RPMI8226 (cell line): Measurements from ENCODE around the gene DCC.

Experiments used
- DNase-seq: peaks from one replicate; pipeline ENCODE4 v3.0.0-alpha.2; 2015

DCC gene

GRCh38 chr18:52610451-52611115 lies 270.6 kb downstream of the DCC start:
- DNase-seq = no peak

GRCh38 chr18:52612406-52612805 lies 272.4 kb downstream of the DCC start:
- DNase-seq = no peak

- DNase-seq = no peak
Measured at GRCh38 chr18:52615321-52615720, 275.3 kb downstream of the DCC start.

- no peak for DNase-seq
Measured at GRCh38 chr18:52615943-52616342, 275.9 kb downstream of the DCC start.

- DNase-seq = no peak
Measured at GRCh38 chr18:52617931-52618330, 277.9 kb downstream of the DCC start.

GRCh38 chr18:52620926-52621439 lies 281.0 kb downstream of the DCC start:
- no peak for DNase-seq

GRCh38 chr18:52624702-52625101 lies 284.7 kb downstream of the DCC start:
- no peak for DNase-seq

- no peak for DNase-seq
Measured at GRCh38 chr18:52636536-52636935, 296.5 kb downstream of the DCC start.

- no peak for DNase-seq
Measured at GRCh38 chr18:52648201-52648600, 308.2 kb downstream of the DCC start.

- no peak for DNase-seq
Measured at GRCh38 chr18:52652391-52652790, 312.4 kb downstream of the DCC start.

GRCh38 chr18:52657043-52657805 lies 317.2 kb downstream of the DCC start:
- DNase-seq = no peak

GRCh38 chr18:52667463-52668065 lies 327.6 kb downstream of the DCC start:
- no peak for DNase-seq

- no peak for DNase-seq
Measured at GRCh38 chr18:52670896-52671295, 330.9 kb downstream of the DCC start.

GRCh38 chr18:52678034-52678433 lies 338.0 kb downstream of the DCC start:
- no peak for DNase-seq

GRCh38 chr18:52678551-52678950 lies 338.6 kb downstream of the DCC start:
- DNase-seq = no peak

GRCh38 chr18:52679354-52679753 lies 339.4 kb downstream of the DCC start:
- no peak for DNase-seq

- DNase-seq = no peak
Measured at GRCh38 chr18:52682260-52682659, 342.3 kb downstream of the DCC start.

GRCh38 chr18:52685316-52685715 lies 345.3 kb downstream of the DCC start:
- no peak for DNase-seq

- no peak for DNase-seq
Measured at GRCh38 chr18:52691841-52692240, 351.8 kb downstream of the DCC start.

- no peak for DNase-seq
Measured at GRCh38 chr18:52694804-52695203, 354.8 kb downstream of the DCC start.

- no peak for DNase-seq
Measured at GRCh38 chr18:52700116-52700515, 360.1 kb downstream of the DCC start.

GRCh38 chr18:52700816-52701215 lies 360.8 kb downstream of the DCC start:
- no peak for DNase-seq

- DNase-seq = no peak
Measured at GRCh38 chr18:52701219-52701935, 361.4 kb downstream of the DCC start.
